ENCODE data around the gene TMPRSS11F. TPM values are rescaled to one million over a fixed set of nuclear protein-coding genes. Genes with fewer than 3 reads are reported as not detected.

TMPRSS11F gene
- total and polyA plus RNA-seq, 3 experiments from 2014 or later: not detected

DNA sequence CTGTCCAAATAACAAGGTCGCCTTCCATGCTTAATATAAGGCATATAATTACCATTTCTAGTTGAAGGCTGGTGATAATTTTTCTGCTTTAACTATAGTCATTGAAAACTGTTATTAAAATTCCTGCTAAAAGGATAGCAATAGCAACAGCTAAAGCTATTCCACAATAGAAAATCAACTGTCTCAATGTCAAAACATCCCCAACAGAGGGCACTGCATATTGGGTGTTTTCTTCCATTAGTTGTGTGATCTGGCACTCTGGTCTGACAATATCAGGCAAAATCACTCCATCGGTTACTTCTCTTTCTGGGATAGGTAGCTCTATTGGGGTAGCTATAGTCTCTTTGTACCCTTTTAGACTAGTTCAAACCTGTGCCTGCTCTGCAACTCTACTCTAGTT, 53.5 kb downstream of the TMPRSS11F start:
- no peaks in the 10 kb centered on the region for H3K9me3 ChIP-seq (ENCODE audit: low read length)
- Mint-ChIP-seq H3K36me3 (no peaks in the 10 kb centered on the region), H3K27ac (no peak overlapping the region), H3K9me3 (no peaks in the 10 kb centered on the region), H3K4me1 (no peaks in the 10 kb centered on the region), H3K4me3 (no peak overlapping the region), H3K27me3 (peaks cover 0 to 4% of the 10 kb centered on the region in 2 donors)
- no peaks in the 10 kb centered on the region for H3K36me3 ChIP-seq (ENCODE audit: insufficient read depth, low read length)
- ChIA-PET CTCF (no interaction called here), POLR2A (no interaction called here)
- H3K27ac ChIP-seq (ENCODE audit: low read depth, low read length): no peak overlapping the region
- no peaks in the 10 kb centered on the region for H3K27me3 ChIP-seq (ENCODE audit: insufficient read depth, low read length, poor library complexity, severe bottlenecking)
- no peak for DNase-seq
- H3K4me1 ChIP-seq (ENCODE audit: insufficient read depth, low read length): no peaks in the 10 kb centered on the region
- H3K4me3 ChIP-seq (ENCODE audit: low read length): no peak overlapping the region

DNA sequence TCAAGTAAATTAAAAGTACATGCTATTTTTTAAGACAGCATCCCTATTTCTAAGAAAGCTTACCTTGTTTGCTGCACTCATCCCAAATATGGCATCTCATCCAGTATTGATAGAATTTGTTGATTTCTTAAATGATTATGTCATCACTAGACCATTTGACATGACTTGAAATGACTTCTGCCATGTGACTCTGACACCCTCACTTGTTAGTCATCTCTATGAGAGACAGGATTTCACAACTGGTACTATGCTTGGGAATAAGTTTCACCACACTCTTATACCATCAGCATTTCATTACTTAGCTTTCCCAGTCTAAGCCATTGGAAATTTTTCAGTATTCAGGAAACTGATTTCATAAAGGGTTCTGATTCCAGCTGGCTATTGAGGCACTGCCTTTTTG, 55.3 kb downstream of the TMPRSS11F start:
- no peak overlapping the region for H3K4me3 ChIP-seq (ENCODE audit: low read length)
- no peak for DNase-seq
- no peaks in the 10 kb centered on the region for H3K36me3 ChIP-seq (ENCODE audit: insufficient read depth, low read length)
- Mint-ChIP-seq H3K27me3 (peaks cover 0 to 4% of the 10 kb centered on the region in 2 donors), H3K4me1 (no peaks in the 10 kb centered on the region), H3K4me3 (no peak overlapping the region), H3K9me3 (no peaks in the 10 kb centered on the region), H3K27ac (no peak overlapping the region), H3K36me3 (no peaks in the 10 kb centered on the region)
- no peaks in the 10 kb centered on the region for H3K27me3 ChIP-seq (ENCODE audit: insufficient read depth, low read length, poor library complexity, severe bottlenecking)
- no peaks in the 10 kb centered on the region for H3K4me1 ChIP-seq (ENCODE audit: insufficient read depth, low read length)
- CTCF ChIA-PET: no interaction called here
- H3K9me3 ChIP-seq (ENCODE audit: low read length): no peaks in the 10 kb centered on the region
- H3K27ac ChIP-seq (ENCODE audit: low read depth, low read length): no peak overlapping the region
- POLR2A ChIA-PET: no interaction called here

DNA sequence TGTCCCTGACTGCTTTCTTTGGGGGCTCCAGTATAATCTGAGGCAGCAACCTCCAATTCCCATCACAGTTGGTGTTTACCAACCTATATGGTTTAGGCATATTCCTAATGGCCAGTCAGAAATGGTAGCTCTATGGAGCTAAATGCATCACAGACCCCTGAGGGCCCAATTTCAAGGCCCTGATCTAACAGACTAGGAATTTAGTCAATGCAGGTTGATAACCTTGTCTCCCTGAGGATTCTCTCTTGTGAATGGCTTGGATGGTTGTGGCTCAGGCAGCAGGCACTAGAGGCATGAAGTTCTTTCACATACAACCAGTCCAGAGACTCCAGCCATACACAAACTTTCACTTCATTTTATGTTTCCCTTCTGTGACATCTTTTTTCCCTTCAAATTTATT, 59.4 kb downstream of the TMPRSS11F start:
- Mint-ChIP-seq H3K9me3 (peaks cover 0 to 2% (median 0%) of the 10 kb centered on the region in 5 donors), H3K27ac (no peak overlapping the region), H3K4me1 (no peaks in the 10 kb centered on the region), H3K36me3 (no peaks in the 10 kb centered on the region), H3K4me3 (no peak overlapping the region), H3K27me3 (peaks cover 0 to 4% of the 10 kb centered on the region in 2 donors)
- DNase-seq: no peak
- H3K9me3 ChIP-seq (ENCODE audit: low read length): no peaks in the 10 kb centered on the region
- CTCF ChIA-PET: no interaction called here
- no peak overlapping the region for H3K4me3 ChIP-seq (ENCODE audit: low read length)
- no peak overlapping the region for H3K27ac ChIP-seq (ENCODE audit: low read depth, low read length)
- H3K36me3 ChIP-seq (ENCODE audit: insufficient read depth, low read length): no peaks in the 10 kb centered on the region
- no peaks in the 10 kb centered on the region for H3K4me1 ChIP-seq (ENCODE audit: insufficient read depth, low read length)
- POLR2A ChIA-PET: no interaction called here
- no peaks in the 10 kb centered on the region for H3K27me3 ChIP-seq (ENCODE audit: insufficient read depth, low read length, poor library complexity, severe bottlenecking)

DNA sequence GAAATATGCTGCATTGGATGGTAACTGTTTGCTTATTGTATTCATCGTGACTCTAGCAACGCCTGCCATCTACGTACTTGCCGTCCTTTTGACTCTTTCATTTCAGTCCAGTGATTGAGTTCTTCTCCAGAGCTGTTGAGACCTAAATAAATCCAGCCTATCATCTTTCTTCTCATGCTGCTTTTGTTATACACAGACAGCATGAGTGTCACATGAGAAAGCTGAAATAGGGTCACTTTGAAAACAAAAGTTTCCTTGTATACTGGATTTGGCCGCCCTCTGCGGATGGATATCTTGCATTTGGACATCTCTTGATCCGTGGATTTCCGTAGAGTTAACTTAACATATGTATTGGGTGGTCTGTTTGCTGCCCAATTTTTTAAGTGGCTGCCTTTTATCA, 67.2 kb downstream of the TMPRSS11F start:
- Histone ChIP-seq H3K9me3 (ENCODE audit: low read length) (no peaks in the 10 kb centered on the region), H3K4me3 (ENCODE audit: low read length) (no peak overlapping the region), H3K27ac (ENCODE audit: low read depth, low read length) (no peak overlapping the region), H3K36me3 (ENCODE audit: insufficient read depth, low read length) (no peaks in the 10 kb centered on the region), H3K27me3 (ENCODE audit: insufficient read depth, low read length, poor library complexity, severe bottlenecking) (no peaks in the 10 kb centered on the region), H3K4me1 (ENCODE audit: insufficient read depth, low read length) (no peaks in the 10 kb centered on the region)
- ChIA-PET CTCF (no interaction called here), POLR2A (no interaction called here)
- Mint-ChIP-seq H3K27ac (no peak overlapping the region), H3K36me3 (no peaks in the 10 kb centered on the region), H3K4me3 (no peak overlapping the region), H3K27me3 (peaks cover 0 to 2% of the 10 kb centered on the region in 2 donors), H3K9me3 (peaks cover 0 to 4% (median 2%) of the 10 kb centered on the region in 5 donors), H3K4me1 (no peaks in the 10 kb centered on the region)
- no peak for DNase-seq

DNA sequence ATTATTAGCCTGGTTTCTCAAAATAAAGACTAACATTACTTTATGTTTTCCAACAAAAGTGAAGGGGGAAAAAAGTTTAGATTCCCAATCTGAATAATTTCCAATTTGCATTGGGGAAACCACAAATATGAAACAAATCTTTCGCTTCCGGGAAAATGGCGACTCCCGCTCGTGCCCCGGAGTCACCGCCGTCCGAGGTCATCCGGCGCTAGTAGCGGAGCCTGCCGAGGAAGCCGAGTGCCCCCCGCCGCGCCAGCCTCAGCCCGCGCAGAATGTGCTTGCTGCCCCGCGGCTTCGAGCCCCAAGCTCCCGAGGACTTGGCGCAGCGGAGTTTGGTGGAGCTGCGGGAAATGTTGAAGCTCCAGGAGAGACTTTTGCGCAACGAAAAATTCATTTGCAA, 91.4 kb downstream of the TMPRSS11F start:
- Mint-ChIP-seq H3K4me3 (no peak overlapping the region), H3K27me3 (no peaks in the 10 kb centered on the region), H3K4me1 (no peaks in the 10 kb centered on the region), H3K9me3 (no peaks in the 10 kb centered on the region), H3K27ac (no peak overlapping the region), H3K36me3 (no peaks in the 10 kb centered on the region)
- Histone ChIP-seq H3K27me3 (ENCODE audit: insufficient read depth, low read length, poor library complexity, severe bottlenecking) (no peaks in the 10 kb centered on the region), H3K4me1 (ENCODE audit: insufficient read depth, low read length) (no peaks in the 10 kb centered on the region), H3K4me3 (ENCODE audit: low read length) (no peak overlapping the region), H3K9me3 (ENCODE audit: low read length) (no peaks in the 10 kb centered on the region), H3K36me3 (ENCODE audit: insufficient read depth, low read length) (no peaks in the 10 kb centered on the region), H3K27ac (ENCODE audit: low read depth, low read length) (no peak overlapping the region)
- DNase-seq: no peak
- POLR2A ChIA-PET: no interaction called here
- CTCF ChIA-PET: no interaction called here

DNA sequence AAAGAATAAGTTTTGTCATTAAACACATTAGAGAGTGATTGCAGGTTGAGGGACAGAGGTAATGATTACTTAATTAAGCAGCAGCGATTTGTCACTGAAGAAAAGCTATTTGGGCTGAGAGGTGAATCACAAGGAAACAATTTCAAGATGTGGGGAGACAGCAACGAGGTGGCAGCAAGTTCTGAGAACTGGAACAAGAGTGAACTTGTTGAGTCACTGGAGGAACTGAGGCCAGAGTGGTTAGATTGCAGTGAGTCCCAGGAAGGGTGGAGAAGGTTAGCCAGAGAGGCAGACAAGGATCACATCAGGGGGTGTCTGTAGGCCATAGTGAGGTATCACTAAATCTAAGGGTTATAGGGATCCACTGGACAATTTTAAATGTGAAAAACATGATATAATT, 108.5 kb downstream of the TMPRSS11F start:
- Histone ChIP-seq H3K27me3 (ENCODE audit: insufficient read depth, low read length, poor library complexity, severe bottlenecking) (no peaks in the 10 kb centered on the region), H3K4me3 (ENCODE audit: low read length) (no peak overlapping the region), H3K9me3 (ENCODE audit: low read length) (no peaks in the 10 kb centered on the region), H3K27ac (ENCODE audit: low read depth, low read length) (no peak overlapping the region), H3K4me1 (ENCODE audit: insufficient read depth, low read length) (no peaks in the 10 kb centered on the region), H3K36me3 (ENCODE audit: insufficient read depth, low read length) (no peaks in the 10 kb centered on the region)
- Mint-ChIP-seq H3K27ac (no peak overlapping the region), H3K9me3 (peaks cover 0 to 3% (median 0%) of the 10 kb centered on the region in 5 donors), H3K4me1 (no peaks in the 10 kb centered on the region), H3K36me3 (no peaks in the 10 kb centered on the region), H3K4me3 (no peak overlapping the region), H3K27me3 (no peaks in the 10 kb centered on the region)
- ChIA-PET CTCF (no interaction called here), POLR2A (no interaction called here)
- no peak for DNase-seq

DNA sequence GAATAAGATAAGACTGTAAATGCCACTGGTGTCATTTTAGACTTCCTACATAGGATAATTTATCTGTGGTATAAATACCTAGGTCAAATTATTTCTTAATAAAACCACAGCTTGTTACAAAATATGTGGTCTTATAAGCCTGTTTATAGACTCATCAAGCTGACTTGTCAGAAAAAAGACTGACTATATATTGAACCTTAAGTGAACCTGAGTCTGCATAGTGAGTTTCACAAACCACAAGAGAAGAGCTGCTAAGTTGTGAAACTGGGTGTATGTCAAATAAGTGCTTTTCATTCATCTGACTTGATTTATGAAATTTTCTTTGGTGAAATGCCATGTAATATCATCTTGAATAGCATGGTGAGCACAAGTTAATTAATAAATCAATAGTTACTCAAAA, 118.0 kb downstream of the TMPRSS11F start:
- peaks cover 0 to 2% (median 0%) of the 10 kb centered on the region in 5 donors for H3K9me3 Mint-ChIP-seq
- H3K36me3 Mint-ChIP-seq: no peaks in the 10 kb centered on the region
- CTCF ChIA-PET: no interaction called here

More for the DNA sequence above, 118.0 kb downstream of the TMPRSS11F start:
- Mint-ChIP-seq H3K4me1 (no peaks in the 10 kb centered on the region), H3K27me3 (no peaks in the 10 kb centered on the region), H3K27ac (no peak overlapping the region), H3K4me3 (no peak overlapping the region)
- H3K27ac ChIP-seq (ENCODE audit: low read depth, low read length): no peak overlapping the region
- no peak overlapping the region for H3K4me3 ChIP-seq (ENCODE audit: low read length)
- H3K9me3 ChIP-seq (ENCODE audit: low read length): no peaks in the 10 kb centered on the region
- H3K36me3 ChIP-seq (ENCODE audit: insufficient read depth, low read length): no peaks in the 10 kb centered on the region
- no peaks in the 10 kb centered on the region for H3K27me3 ChIP-seq (ENCODE audit: insufficient read depth, low read length, poor library complexity, severe bottlenecking)
- POLR2A ChIA-PET: no interaction called here
- no peaks in the 10 kb centered on the region for H3K4me1 ChIP-seq (ENCODE audit: insufficient read depth, low read length)
- no peak for DNase-seq

Other genes with a start within 250 kb of the TMPRSS11F start
- not detected for gene TMPRSS11D, start 245.9 kb downstream of the TMPRSS11F start, total RNA-seq
- not detected for gene TMPRSS11D, start 245.9 kb downstream of the TMPRSS11F start, polyA plus RNA-seq
- gene TMPRSS11A, start 166.4 kb downstream of the TMPRSS11F start, total RNA-seq: not detected
- gene TMPRSS11A, start 166.4 kb downstream of the TMPRSS11F start, polyA plus RNA-seq: not detected
- gene TMPRSS11B, start 115.8 kb upstream of the TMPRSS11F start, total RNA-seq: not detected
- gene TMPRSS11B, start 115.8 kb upstream of the TMPRSS11F start, polyA plus RNA-seq: not detected
- gene YTHDC1, start 220.2 kb upstream of the TMPRSS11F start, total RNA-seq: 10 to 100 TPM; 85.2 to 86.5 TPM
- 42.2 TPM for gene YTHDC1, start 220.2 kb upstream of the TMPRSS11F start, polyA plus RNA-seq